ENCODE results near the gene BZW2.
"Not testable (repeated sequence)": the region's sequence is repeated elsewhere in the genome, so short reads cannot be mapped to it uniquely, and the experiment has no call there.

BZW2 gene

GRCh38 chr7:16656141-16656540 lies 10.2 kb downstream of the BZW2 start:
- TF ChIP-seq CTCF (IDR thresholded peaks at IDR 0.05; ENCODE audit: extremely low read depth, insufficient read depth, missing control alignments) = no peak
- in situ Hi-C loops (cut with MboI; ENCODE audit: low pct_unique_long_range_greater_than_20kb, low sequenced_read_pairs, unreplicated experiment) = no loop called here
- DNase-seq (ENCODE audit: low spot score) = no peak

GRCh38 chr7:16657656-16658279 lies 11.8 kb downstream of the BZW2 start:
- in situ Hi-C loops (cut with MboI; ENCODE audit: low pct_unique_long_range_greater_than_20kb, low sequenced_read_pairs, unreplicated experiment) = no loop called here
- TF ChIP-seq CTCF (IDR thresholded peaks at IDR 0.05; ENCODE audit: extremely low read depth, insufficient read depth, missing control alignments) = no peak
- no peak for DNase-seq (ENCODE audit: low spot score)

GRCh38 chr7:16659854-16660497 lies 14.0 kb downstream of the BZW2 start:
- DNase-seq (ENCODE audit: low spot score); in situ Hi-C loops (cut with MboI; ENCODE audit: low pct_unique_long_range_greater_than_20kb, low sequenced_read_pairs, unreplicated experiment): not testable (repeated sequence)

- in situ Hi-C loops (cut with MboI; ENCODE audit: low pct_unique_long_range_greater_than_20kb, low sequenced_read_pairs, unreplicated experiment) = no loop called here
- no peak for TF ChIP-seq CTCF (IDR thresholded peaks at IDR 0.05; ENCODE audit: extremely low read depth, insufficient read depth, missing control alignments)
- no peak for DNase-seq (ENCODE audit: low spot score)
Measured at GRCh38 chr7:16660702-16661464, 14.9 kb downstream of the BZW2 start.

GRCh38 chr7:16661924-16662323 lies 15.9 kb downstream of the BZW2 start:
- in situ Hi-C loops (cut with MboI; ENCODE audit: low pct_unique_long_range_greater_than_20kb, low sequenced_read_pairs, unreplicated experiment) = no loop called here
- DNase-seq (ENCODE audit: low spot score) = no peak
- no peak for TF ChIP-seq CTCF (IDR thresholded peaks at IDR 0.05; ENCODE audit: extremely low read depth, insufficient read depth, missing control alignments)

- TF ChIP-seq CTCF (IDR thresholded peaks at IDR 0.05; ENCODE audit: extremely low read depth, insufficient read depth, missing control alignments) = no peak
- in situ Hi-C loops (cut with MboI; ENCODE audit: low pct_unique_long_range_greater_than_20kb, low sequenced_read_pairs, unreplicated experiment) = no loop called here
- DNase-seq (ENCODE audit: low spot score) = no peak
Measured at GRCh38 chr7:16667355-16667754, 21.4 kb downstream of the BZW2 start.

Measured in GM13977 (cell line).